GM12878 (cell line): ENCODE measurements around the gene MGARP. TPM values are rescaled to one million over a fixed set of nuclear protein-coding genes. Genes with fewer than 3 reads are reported as not detected.
A peak's percentile ranks its signal among the peaks of the same experiment; 100 is the strongest.

Experiments used
- ATAC-seq: fragments of 200-7000 bp; cut with Tn5 transposase; 3 replicates; pipeline ENCODE4 v1.9.1; 2020; ENCODE audit warnings: mild to moderate bottlenecking, moderate library complexity
- BruUV-seq: library from RNA; stranded (reverse); fragments of 400-500 nt; replicated peaks from 2 replicates; lab custom pipeline; 2021; lab: Mats Ljungman, UMichigan
- CTCF ChIA-PET: fragments of 300-600 bp; sonication (Branson Sonifier 250); formaldehyde crosslinking; extraction: SDS; loops from one replicate; lab custom pipeline; 2021; ENCODE audit warnings: inconsistent platforms; lab: Yijun Ruan, JAX
- POLR2A ChIA-PET: fragments of 350-600 bp; formaldehyde crosslinking; extraction: SDS; loops from one replicate; lab custom pipeline; 2021; ENCODE audit warnings: inconsistent platforms; lab: Charles Lee
- RAD21 ChIA-PET: fragments of 300-600 bp; sonication (Branson Sonifier 250); formaldehyde crosslinking; loops from one replicate; lab custom pipeline; 2023; ENCODE audit warnings: antibody characterized with exemption; ENCODE audit not compliant: unreplicated experiment; lab: Charles Lee
- SMC1A ChIA-PET: fragments of 300-600 bp; sonication (Branson Sonifier 250); formaldehyde crosslinking; loops from one replicate; lab custom pipeline; 2023; ENCODE audit not compliant: unreplicated experiment, uncharacterized antibody; lab: Charles Lee
- DNase-seq: peaks from one replicate; pipeline ENCODE4 v3.0.0-alpha.2; 2011; ENCODE audit warnings: low read depth, low spot score
- FAIRE-seq: peaks from 3 replicates; lab custom pipeline; 2011; peaks lifted over from hg19 to GRCh38; lab: Jason Lieb, UNC
- H2AFZ ChIP-seq: 2 replicates; pipeline ENCODE4 v1.6.0; 2011; ENCODE audit warnings: low read depth, low read length, control low read depth; ENCODE audit not compliant: control insufficient read depth
- H3K27ac ChIP-seq: 2 replicates; pipeline ENCODE4 v1.5.1; 2011; ENCODE audit warnings: control low read depth; ENCODE audit not compliant: control insufficient read depth, insufficient read depth
- H3K27me3 ChIP-seq, 2 experiments: replicated peaks in 1 of 2; 2 replicates each; pipeline versions ENCODE4 v1.6.0 to v1.6.1; 2011; ENCODE audit warnings: low read length in 1 of 2; ENCODE audit not compliant: control insufficient read depth in 2 of 2, insufficient read depth in 2 of 2
- H3K36me3 ChIP-seq, 2 experiments: 2 replicates each; pipeline ENCODE4 v1.5.1; 2011; ENCODE audit warnings: low read length in 1 of 2; ENCODE audit not compliant: control insufficient read depth in 2 of 2, insufficient read depth in 2 of 2
- H3K4me1 ChIP-seq: 2 replicates; pipeline ENCODE4 v1.6.1; 2011; ENCODE audit warnings: mild to moderate bottlenecking, low read length, moderate library complexity, mixed read lengths; ENCODE audit not compliant: control insufficient read depth, insufficient read depth
- H3K4me2 ChIP-seq: 2 replicates; pipeline ENCODE4 v1.6.0; 2011; ENCODE audit warnings: control low read depth; ENCODE audit not compliant: control insufficient read depth, insufficient read depth
- H3K4me3 ChIP-seq: fragments of 200-600 bp; sonication (generic); 2 replicates; pipeline ENCODE4 v1.5.1; 2016
- H3K79me2 ChIP-seq: 2 replicates; pipeline ENCODE4 v1.6.0; 2011; ENCODE audit warnings: low read length; ENCODE audit not compliant: control insufficient read depth, insufficient read depth
- H3K9ac ChIP-seq: 2 replicates; pipeline ENCODE4 v1.8.0; 2011; ENCODE audit warnings: low read length, control low read depth, mixed read lengths; ENCODE audit not compliant: control insufficient read depth, insufficient read depth
- H3K9me3 ChIP-seq: replicated peaks from 3 replicates; pipeline ENCODE4 v1.5.1; 2011; ENCODE audit warnings: mild to moderate bottlenecking, low read length; ENCODE audit not compliant: control insufficient read depth, insufficient read depth
- H4K20me1 ChIP-seq: 2 replicates; pipeline ENCODE4 v1.6.0; 2011; ENCODE audit not compliant: control insufficient read depth, insufficient read depth
- BHLHE40 ChIP-seq, 2 experiments: fragments of 450-650 bp in 1 of 2; IDR thresholded peaks; 2 replicates each; pipeline ENCODE4 v1.6.1; 2011 to 2017; ENCODE audit warnings: low read depth in 2 of 2, borderline replicate concordance in 1 of 2, improper control_type of control experiment in 1 of 2, low read length in 1 of 2, mild to moderate bottlenecking in 1 of 2
- CREB1 ChIP-seq: IDR thresholded peaks from 2 replicates; pipeline ENCODE4 v1.6.1; 2012; ENCODE audit warnings: low read depth, mild to moderate bottlenecking, inconsistent platforms
- KLF5 ChIP-seq: fragments of 450-650 bp; IDR thresholded peaks from 2 replicates; pipeline ENCODE4 v1.6.1; 2014; ENCODE audit warnings: mild to moderate bottlenecking; ENCODE audit not compliant: partially characterized antibody
- NKRF ChIP-seq: fragments of 450-650 bp; conservative IDR thresholded peaks from 2 replicates; pipeline ENCODE4 v1.6.1; 2017; ENCODE audit warnings: mild to moderate bottlenecking, moderate library complexity
- NR2F1 ChIP-seq: fragments of 450-650 bp; conservative IDR thresholded peaks from 2 replicates; pipeline ENCODE4 v1.6.1; 2017; ENCODE audit warnings: mild to moderate bottlenecking
- PAX8 ChIP-seq: fragments of 450-650 bp; IDR thresholded peaks from 2 replicates; pipeline ENCODE4 v1.6.1; 2017; ENCODE audit warnings: mild to moderate bottlenecking, moderate library complexity
- RBBP5 ChIP-seq: fragments of 200-600 bp; sonication (generic); conservative IDR thresholded peaks from 2 replicates; pipeline ENCODE4 v1.6.1; 2016
- RELB ChIP-seq: fragments of 450-650 bp; IDR thresholded peaks from 2 replicates; pipeline ENCODE4 v1.6.1; 2017; ENCODE audit warnings: low read depth, mild to moderate bottlenecking, moderate library complexity
- SIN3A ChIP-seq: IDR thresholded peaks from 2 replicates; pipeline ENCODE4 v1.6.1; 2012; ENCODE audit warnings: low read depth, low read length, improper control_type of control experiment
- SRF ChIP-seq, 2 experiments: IDR thresholded peaks; 2 replicates each; pipeline ENCODE4 v1.6.1; 2011; ENCODE audit warnings: low read depth in 2 of 2, low read length in 2 of 2, mild to moderate bottlenecking in 1 of 2, moderate library complexity in 1 of 2
- TCF12 ChIP-seq: IDR thresholded peaks from 2 replicates; pipeline ENCODE4 v1.6.1; 2011; ENCODE audit warnings: low read depth, mild to moderate bottlenecking, low read length
- ZNF207 ChIP-seq: fragments of 450-650 bp; IDR thresholded peaks from 2 replicates; pipeline ENCODE4 v1.6.1; 2014; ENCODE audit warnings: antibody characterized with exemption, mild to moderate bottlenecking, borderline replicate concordance
- ZNF687 ChIP-seq: fragments of 450-650 bp; IDR thresholded peaks from 2 replicates; pipeline ENCODE4 v1.6.1; 2017; ENCODE audit warnings: mild to moderate bottlenecking, moderate library complexity
- WGBS: methylation state at CpG from one replicate; pipeline ENCODE4 v1.1.6; 2016; ENCODE audit warnings: low lambda C conversion rate; ENCODE audit not compliant: insufficient replicate concordance, insufficient coverage; ENCODE audit errors: missing lambda C conversion rate; 5-methylcytosine and 5-hydroxymethylcytosine counted together
- in situ Hi-C: fragments of 300-500 bp; cut with MboI; formaldehyde crosslinking; loops from 9 replicates; pipeline ENCODE4 v1.14.3; 2018; ENCODE audit warnings: mixed read lengths
- intact Hi-C: fragments of 100-400 bp; cut with micrococcal nuclease; formaldehyde crosslinking; loops from one replicate; pipeline ENCODE4 v1.14.2; 2022; ENCODE audit not compliant: unreplicated experiment
- polyA plus RNA-seq, 11 experiments: library from polyadenylated mRNA; depleted of rRNA in 4 of 11; unstranded in 6 of 11; stranded (reverse) in 5 of 11; fragments of >200 nt; fragmentation: Nextera tagmentation in 4 of 11; fragmentation: Illumina TruSeq in 1 of 11; extraction: Ambion mirVana in 4 of 11; extraction: Trizol in 1 of 11; gene quantifications; 1 replicate in 1 of 11; 2 replicates in 10 of 11; pipeline versions ENCODE4 v1.2.1 to v1.2.3, GENCODE V29; 2011 to 2016; ENCODE audit warnings: inconsistent platforms in 2 of 11, missing spikeins in 2 of 11, low read depth in 1 of 11
- total RNA-seq, 4 experiments: library from RNA; depleted of rRNA in 3 of 4; stranded (reverse); fragments of >200 nt in 3 of 4; fragmentation: Illumina TruSeq in 1 of 4; extraction: Trizol in 1 of 4; gene quantifications; 2 replicates each; pipeline versions ENCODE4 v1.2.1 to v1.2.3, GENCODE V29; 2013 to 2021

The MGARP gene
- total and polyA plus RNA-seq, 10 of the 15 experiments (the other 5 are each of a cell fraction or from before 2014, with no cell fraction given), result 0.04 to 0.23 (median 0.08) TPM; not detected in 7

GRCh38 chr4:139301821-139302611 is 22.0 kb upstream of the MGARP start, which contains the start of gene NDUFC1:
Gene NDUFC1, minus strand, starts transcription at chr4:139302477. Its CDS starts 6,679 bp downstream, at chr4:139295798.
- ChIA-PET RAD21 (interaction anchor here (0.7 to 2.9 kb wide), 9 partner anchors 10 to 272 kb away, joined by 3 to 13 read pairs (median 5); partner anchors contain the start of gene ELF2), CTCF (interaction anchor here (0.5 to 2.3 kb wide), 7 partner anchors 9 to 271 kb away, joined by 3 to 6 read pairs (median 3); no protein-coding TSS in a partner anchor), SMC1A (interaction anchor here (0.7 to 2.9 kb wide), 10 partner anchors 9 to 86 kb away, joined by 3 to 20 read pairs (median 8); no protein-coding TSS in a partner anchor), POLR2A (interaction anchor here (0.6 to 4.4 kb wide), 9 partner anchors 10 to 281 kb away, joined by 3 to 29 read pairs (median 6); partner anchors contain the start of gene ELF2)
- in situ Hi-C loops, result loop anchor here (25.0 kb wide), 1 partner anchor 1090 kb away; no protein-coding TSS in a partner anchor
- intact Hi-C loops, result loop anchor here (1.0 to 10.0 kb wide), 3 partner anchors 13 to 220 kb away; partner anchors contain the start of gene RAB33B
- H3K79me2 ChIP-seq, result peaks cover 69% of the 10 kb centered on the region
- H3K27me3 ChIP-seq, result no peaks in the 10 kb centered on the region
- peaks cover 9% of the 10 kb centered on the region for H3K4me1 ChIP-seq
- peak within 1 kb of the TSS; percentile 56 for H3K4me2 ChIP-seq
- DNase-seq, result peak; percentile 41
- WGBS, result 1% methylated on average over 43 of the region's 46 CpGs
- H3K36me3 ChIP-seq, result peaks cover 3% of the 10 kb centered on the region in 2 experiments; a peak in 2 of 4 replicates
- FAIRE-seq, result no peak
- TSS peak; percentile 76 for BruUV-seq
- H3K4me3 ChIP-seq, result peak within 1 kb of the TSS; percentile 89
- H2AFZ ChIP-seq, result peak within 1 kb of the TSS; percentile 89
- H3K27ac ChIP-seq, result peak within 1 kb of the TSS; percentile 92
- peaks cover 2% of the 10 kb centered on the region; the same call in 2 of the 3 replicates for H3K9me3 ChIP-seq
- no peaks in the 10 kb centered on the region; the same call in 1 of the 2 replicates for H4K20me1 ChIP-seq
- peak within 1 kb of the TSS; percentile 83 for H3K9ac ChIP-seq
- ATAC-seq, result peak; percentile 72
- TF ChIP-seq BHLHE40 (IDR thresholded peaks at IDR 0.05; ENCODE audit: borderline replicate concordance in 1 of 2, low read depth in 2 of 2, low read length in 1 of 2) (0 out of 4 replicates have a peak, but pooled peaks of 1 of the 2 experiments have one; percentile 9), PAX8 (no peak), RBBP5 (0 out of 2 replicates have a peak, but pooled peaks have one; percentile 31), ZNF207 (no peak; the same call in 1 of the 2 replicates), NKRF (peak; percentile 74; the same call in 1 of the 2 replicates), RELB (peak; percentile 30; the same call in 1 of the 2 replicates), KLF5 (no peak), SRF (IDR thresholded peaks at IDR 0.05; ENCODE audit: low read depth in 2 of 2, low read length in 2 of 2) (no peak), SIN3A (peak; percentile 87; the same call in 1 of the 2 replicates), ZNF687 (no peak), CREB1 (0 out of 2 replicates have a peak, but pooled peaks have one; percentile 7), TCF12 (0 out of 2 replicates have a peak, but pooled peaks have one; percentile 38), NR2F1 (peak; percentile 70)
